ENCODE data around the gene ST3GAL3. TPM values are rescaled to one million over a fixed set of nuclear protein-coding genes. Genes with fewer than 3 reads are reported as not detected.

Gene ST3GAL3
- total and polyA plus RNA-seq, 2 of the 13 experiments (the other 11 are each of a cell fraction or from before 2014, with no cell fraction given), result 5.1 to 8.1 TPM

DNA sequence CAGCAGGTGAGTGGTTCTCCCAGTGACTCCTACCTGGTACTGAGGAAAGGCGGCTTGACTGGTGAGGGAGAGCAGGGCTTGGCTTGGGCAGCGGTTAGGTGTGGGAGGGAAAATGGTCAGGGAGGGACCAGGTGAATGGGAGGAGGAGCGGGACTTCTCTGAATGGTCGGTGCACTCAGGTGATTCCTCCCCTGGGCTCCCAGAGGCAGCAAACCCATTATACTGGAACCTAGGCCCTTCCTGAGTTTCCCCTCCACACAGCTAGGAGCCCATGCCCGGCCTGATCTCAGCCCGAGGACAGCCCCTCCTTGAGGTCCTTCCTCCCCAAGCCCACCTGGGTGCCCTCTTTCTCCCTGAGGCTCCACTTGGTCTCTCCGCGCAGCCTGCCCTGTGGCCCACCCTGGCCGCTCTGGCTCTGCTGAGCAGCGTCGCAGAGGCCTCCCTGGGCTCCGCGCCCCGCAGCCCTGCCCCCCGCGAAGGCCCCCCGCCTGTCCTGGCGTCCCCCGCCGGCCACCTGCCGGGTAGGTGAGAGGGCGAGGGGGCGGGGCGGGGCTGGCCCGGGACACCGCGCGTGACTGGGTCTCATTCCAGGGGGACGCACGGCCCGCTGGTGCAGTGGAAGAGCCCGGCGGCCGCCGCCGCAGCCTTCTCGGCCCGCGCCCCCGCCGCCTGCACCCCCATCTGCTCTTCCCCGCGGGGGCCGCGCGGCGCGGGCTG, 228.5 kb downstream of the ST3GAL3 start (continued):
- TF ChIP-seq GPBP1L1 (CRISPR knock-in tag; IDR thresholded peaks at IDR 0.05), result no peak
- TF ChIP-seq PLRG1 (conservative IDR thresholded peaks at IDR 0.05), result no peak
- TF ChIP-seq KDM5B (CRISPR knock-in tag; IDR thresholded peaks at IDR 0.05; ENCODE audit: borderline replicate concordance), result peak; percentile 63; the same call in 1 of the 2 replicates
- peak; percentile 38; the same call in 1 of the 2 replicates for TF ChIP-seq SMAD1 (CRISPR knock-in tag; IDR thresholded peaks at IDR 0.05; ENCODE audit: borderline replicate concordance, low read depth)
- peak; percentile 81 for TF ChIP-seq ZNF263 (CRISPR knock-in tag; IDR thresholded peaks at IDR 0.05)
- no peak for TF ChIP-seq PRMT3 (CRISPR knock-in tag; IDR thresholded peaks at IDR 0.05; ENCODE audit: borderline replicate concordance, low read depth)
- no peak for TF ChIP-seq ZNF326 (CRISPR knock-in tag; IDR thresholded peaks at IDR 0.05; ENCODE audit: borderline replicate concordance)
- TF ChIP-seq ZSCAN30 (CRISPR knock-in tag; IDR thresholded peaks at IDR 0.05), result no peak
- 0 out of 2 replicates have a peak, but pooled peaks have one; percentile 39 for TF ChIP-seq EED (CRISPR knock-in tag; IDR thresholded peaks at IDR 0.05)
- no peak for TF ChIP-seq ZNF354B (CRISPR knock-in tag; IDR thresholded peaks at IDR 0.05)
- no peak for TF ChIP-seq MAFK (conservative IDR thresholded peaks at IDR 0.05 in 1 of 2, IDR thresholded peaks at IDR 0.05 in 1 of 2; ENCODE audit: low read length in 2 of 2)
- TF ChIP-seq, protein P1, sequence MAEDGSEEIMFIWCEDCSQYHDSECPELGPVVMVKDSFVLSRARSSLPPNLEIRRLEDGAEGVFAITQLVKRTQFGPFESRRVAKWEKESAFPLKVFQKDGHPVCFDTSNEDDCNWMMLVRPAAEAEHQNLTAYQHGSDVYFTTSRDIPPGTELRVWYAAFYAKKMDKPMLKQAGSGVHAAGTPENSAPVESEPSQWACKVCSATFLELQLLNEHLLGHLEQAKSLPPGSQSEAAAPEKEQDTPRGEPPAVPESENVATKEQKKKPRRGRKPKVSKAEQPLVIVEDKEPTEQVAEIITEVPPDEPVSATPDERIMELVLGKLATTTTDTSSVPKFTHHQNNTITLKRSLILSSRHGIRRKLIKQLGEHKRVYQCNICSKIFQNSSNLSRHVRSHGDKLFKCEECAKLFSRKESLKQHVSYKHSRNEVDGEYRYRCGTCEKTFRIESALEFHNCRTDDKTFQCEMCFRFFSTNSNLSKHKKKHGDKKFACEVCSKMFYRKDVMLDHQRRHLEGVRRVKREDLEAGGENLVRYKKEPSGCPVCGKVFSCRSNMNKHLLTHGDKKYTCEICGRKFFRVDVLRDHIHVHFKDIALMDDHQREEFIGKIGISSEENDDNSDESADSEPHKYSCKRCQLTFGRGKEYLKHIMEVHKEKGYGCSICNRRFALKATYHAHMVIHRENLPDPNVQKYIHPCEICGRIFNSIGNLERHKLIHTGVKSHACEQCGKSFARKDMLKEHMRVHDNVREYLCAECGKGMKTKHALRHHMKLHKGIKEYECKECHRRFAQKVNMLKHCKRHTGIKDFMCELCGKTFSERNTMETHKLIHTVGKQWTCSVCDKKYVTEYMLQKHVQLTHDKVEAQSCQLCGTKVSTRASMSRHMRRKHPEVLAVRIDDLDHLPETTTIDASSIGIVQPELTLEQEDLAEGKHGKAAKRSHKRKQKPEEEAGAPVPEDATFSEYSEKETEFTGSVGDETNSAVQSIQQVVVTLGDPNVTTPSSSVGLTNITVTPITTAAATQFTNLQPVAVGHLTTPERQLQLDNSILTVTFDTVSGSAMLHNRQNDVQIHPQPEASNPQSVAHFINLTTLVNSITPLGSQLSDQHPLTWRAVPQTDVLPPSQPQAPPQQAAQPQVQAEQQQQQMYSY (CRISPR knock-in tag; IDR thresholded peaks at IDR 0.05), result 0 out of 2 replicates have a peak, but pooled peaks have one; percentile 2
- 0 out of 2 replicates have a peak, but pooled peaks have one; percentile 21 for TF ChIP-seq ZNF281 (CRISPR knock-in tag; IDR thresholded peaks at IDR 0.05; ENCODE audit: borderline replicate concordance)
- no peak for TF ChIP-seq PHF20 (CRISPR knock-in tag; IDR thresholded peaks at IDR 0.05)
- TF ChIP-seq ZNF570 (CRISPR knock-in tag; IDR thresholded peaks at IDR 0.05; ENCODE audit: borderline replicate concordance), result no peak
- TF ChIP-seq, protein P2, sequence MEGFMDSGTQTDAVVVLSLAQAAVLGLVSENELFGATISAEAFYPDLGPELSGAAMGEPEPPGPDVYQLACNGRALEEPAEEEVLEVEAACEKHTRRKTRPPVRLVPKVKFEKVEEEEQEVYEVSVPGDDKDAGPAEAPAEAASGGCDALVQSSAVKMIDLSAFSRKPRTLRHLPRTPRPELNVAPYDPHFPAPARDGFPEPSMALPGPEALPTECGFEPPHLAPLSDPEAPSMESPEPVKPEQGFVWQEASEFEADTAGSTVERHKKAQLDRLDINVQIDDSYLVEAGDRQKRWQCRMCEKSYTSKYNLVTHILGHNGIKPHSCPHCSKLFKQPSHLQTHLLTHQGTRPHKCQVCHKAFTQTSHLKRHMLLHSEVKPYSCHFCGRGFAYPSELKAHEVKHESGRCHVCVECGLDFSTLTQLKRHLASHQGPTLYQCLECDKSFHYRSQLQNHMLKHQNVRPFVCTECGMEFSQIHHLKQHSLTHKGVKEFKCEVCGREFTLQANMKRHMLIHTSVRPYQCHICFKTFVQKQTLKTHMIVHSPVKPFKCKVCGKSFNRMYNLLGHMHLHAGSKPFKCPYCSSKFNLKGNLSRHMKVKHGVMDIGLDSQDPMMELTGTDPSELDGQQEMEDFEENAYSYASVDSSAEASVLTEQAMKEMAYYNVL (CRISPR knock-in tag; IDR thresholded peaks at IDR 0.05; ENCODE audit: borderline replicate concordance), result no peak
- no peak for TF ChIP-seq ARNTL (CRISPR knock-in tag; IDR thresholded peaks at IDR 0.05)
- no peak for TF ChIP-seq CREBL2 (CRISPR knock-in tag; IDR thresholded peaks at IDR 0.05; ENCODE audit: borderline replicate concordance)
- no peak for TF ChIP-seq ZNF33A (CRISPR knock-in tag; IDR thresholded peaks at IDR 0.05; ENCODE audit: borderline replicate concordance)

Data from HepG2 (cell line).